Activated naive CD8-positive, alpha-beta T cell (primary cell): ENCODE results near the gene NDP.

Experiments
- H3K27ac Mint-ChIP-seq: one replicate; pipeline ENCODE4 v1.8.0; 2021; ENCODE audit warnings: mixed read lengths
- H3K27me3 Mint-ChIP-seq: one replicate; pipeline ENCODE4 v1.8.0; 2021; ENCODE audit warnings: mixed read lengths
- H3K36me3 Mint-ChIP-seq: one replicate; pipeline ENCODE4 v1.8.0; 2021; ENCODE audit warnings: mixed read lengths
- H3K4me1 Mint-ChIP-seq: one replicate; pipeline ENCODE4 v1.8.0; 2021; ENCODE audit warnings: low read depth, mixed read lengths
- H3K4me3 Mint-ChIP-seq: one replicate; pipeline ENCODE4 v1.8.0; 2021; ENCODE audit warnings: mild to moderate bottlenecking, mixed read lengths
- H3K9me3 Mint-ChIP-seq: one replicate; pipeline ENCODE4 v1.8.0; 2021; ENCODE audit warnings: low read depth, mixed read lengths

Gene NDP, protein sequence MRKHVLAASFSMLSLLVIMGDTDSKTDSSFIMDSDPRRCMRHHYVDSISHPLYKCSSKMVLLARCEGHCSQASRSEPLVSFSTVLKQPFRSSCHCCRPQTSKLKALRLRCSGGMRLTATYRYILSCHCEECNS

DNA sequence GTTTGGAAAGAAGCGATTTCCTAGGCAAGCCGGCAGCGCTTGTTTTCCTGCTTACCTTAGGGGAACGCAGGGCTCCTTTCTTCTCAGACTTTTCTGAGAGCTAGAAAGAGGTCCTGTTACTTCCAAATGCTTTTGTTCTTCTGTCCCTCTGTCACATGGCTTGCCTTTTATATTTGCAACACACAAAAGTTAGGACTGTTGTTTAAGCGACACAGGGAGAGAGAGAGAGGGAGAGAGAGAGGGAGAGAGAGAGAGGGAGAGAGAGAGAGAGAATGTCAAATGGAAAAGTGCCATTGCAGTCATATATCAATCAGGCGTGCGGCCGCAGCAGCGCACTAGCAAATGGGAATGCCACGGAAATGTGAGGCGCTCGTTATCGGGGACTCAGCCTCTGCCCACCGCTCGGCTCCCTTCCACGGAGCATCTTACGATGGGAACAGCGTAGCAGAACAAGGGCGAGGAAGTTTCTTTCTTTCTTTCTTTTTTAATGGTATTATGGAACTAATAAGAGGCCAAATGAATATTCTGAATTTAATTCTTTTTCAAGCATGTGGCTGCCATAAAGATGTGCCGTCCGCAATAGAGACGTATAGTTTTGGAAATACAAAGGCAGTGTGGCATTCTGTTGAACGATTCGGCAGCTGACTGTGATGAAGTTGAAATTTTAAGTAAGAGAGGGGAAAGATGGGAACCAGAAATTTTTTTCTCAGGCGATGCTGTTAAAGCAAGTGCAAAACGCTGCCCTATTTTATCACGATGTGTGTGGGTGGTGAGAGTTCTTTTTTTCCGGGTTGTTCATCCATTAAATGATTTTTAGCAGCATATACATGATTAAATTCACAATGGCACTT lies at the start of gene NDP:
TSS of gene NDP (minus strand) at position 142 of the 851 bp plus-strand sequence. CDS start 14,745 bp downstream, outside the sequence.
- Mint-ChIP-seq H3K9me3 (no peaks in the 10 kb centered on the region), H3K4me1 (peaks cover 13% of the 10 kb centered on the region), H3K27ac (no peak within 1 kb of the TSS), H3K36me3 (no peaks in the 10 kb centered on the region), H3K4me3 (peak within 1 kb of the TSS; percentile 83), H3K27me3 (peaks cover 13% of the 10 kb centered on the region)

DNA sequence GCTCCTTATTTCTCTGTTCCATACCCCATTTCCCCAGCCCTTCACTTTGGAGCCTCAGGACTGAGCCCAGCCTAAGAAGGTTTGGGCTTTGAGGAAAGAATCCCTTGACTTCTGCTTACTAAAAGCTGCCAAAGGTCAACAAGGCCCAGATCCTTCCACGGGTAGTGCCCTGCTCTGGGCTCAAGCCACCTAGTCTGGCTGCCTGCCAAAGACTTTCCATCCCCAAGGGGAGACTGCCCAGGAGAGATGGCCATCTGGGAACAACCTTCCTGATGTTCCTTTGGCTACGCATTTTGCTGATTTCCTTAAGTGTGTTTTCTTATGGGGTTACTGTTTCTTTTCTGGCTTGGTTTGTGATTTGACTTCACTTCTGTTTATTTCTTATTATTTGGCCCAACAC lies 49.8 kb upstream of the NDP start:
- Mint-ChIP-seq H3K4me3 (no peak overlapping the region), H3K4me1 (no peaks in the 10 kb centered on the region), H3K27me3 (peaks cover 1% of the 10 kb centered on the region), H3K27ac (no peak overlapping the region), H3K36me3 (no peaks in the 10 kb centered on the region), H3K9me3 (no peaks in the 10 kb centered on the region)

DNA sequence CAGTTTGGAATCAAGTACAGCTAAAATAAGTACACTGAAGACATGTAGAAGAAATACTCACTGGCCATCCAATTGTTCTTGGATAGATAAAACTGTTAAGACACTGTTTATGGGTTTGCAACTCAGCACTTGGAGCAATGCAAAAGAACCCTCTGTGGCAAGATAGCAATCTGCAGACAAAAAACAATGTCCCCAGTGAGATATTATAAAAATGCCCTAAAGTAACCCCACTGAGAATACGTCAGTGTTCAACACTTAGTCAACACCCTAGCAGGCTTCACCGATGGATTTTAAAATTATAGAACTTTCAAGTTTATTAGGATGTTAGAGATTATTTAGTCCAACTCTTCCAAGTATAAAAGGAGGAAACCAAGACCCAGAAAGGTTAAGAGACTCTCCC lies 47.5 kb upstream of the NDP start:
- peaks cover 1% of the 10 kb centered on the region for H3K27me3 Mint-ChIP-seq
- no peaks in the 10 kb centered on the region for H3K9me3 Mint-ChIP-seq
- H3K4me3 Mint-ChIP-seq: no peak overlapping the region
- H3K4me1 Mint-ChIP-seq: no peaks in the 10 kb centered on the region
- H3K27ac Mint-ChIP-seq: no peak overlapping the region
- no peaks in the 10 kb centered on the region for H3K36me3 Mint-ChIP-seq

DNA sequence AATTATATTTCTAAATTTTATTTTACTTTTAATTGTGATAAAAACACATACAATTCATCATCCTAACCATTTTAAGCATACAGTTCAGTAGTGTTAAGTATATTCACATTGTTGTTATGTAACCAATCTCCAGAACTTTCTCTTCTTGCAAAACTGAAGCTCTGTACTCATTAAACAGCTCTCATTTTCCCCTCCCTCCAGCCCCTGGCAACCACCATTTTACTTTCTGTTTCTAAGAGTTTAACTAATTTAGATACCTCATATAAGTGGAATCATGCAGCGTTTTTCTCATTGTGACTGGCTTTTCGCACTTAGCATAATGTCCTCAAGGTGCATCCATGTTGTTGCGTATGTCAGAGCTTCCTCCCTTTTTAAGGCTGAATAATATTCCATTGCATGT lies 46.7 kb upstream of the NDP start:
- Mint-ChIP-seq H3K27ac (no peak overlapping the region), H3K4me3 (no peak overlapping the region), H3K4me1 (no peaks in the 10 kb centered on the region), H3K9me3 (no peaks in the 10 kb centered on the region), H3K27me3 (peaks cover 1% of the 10 kb centered on the region), H3K36me3 (no peaks in the 10 kb centered on the region)

DNA sequence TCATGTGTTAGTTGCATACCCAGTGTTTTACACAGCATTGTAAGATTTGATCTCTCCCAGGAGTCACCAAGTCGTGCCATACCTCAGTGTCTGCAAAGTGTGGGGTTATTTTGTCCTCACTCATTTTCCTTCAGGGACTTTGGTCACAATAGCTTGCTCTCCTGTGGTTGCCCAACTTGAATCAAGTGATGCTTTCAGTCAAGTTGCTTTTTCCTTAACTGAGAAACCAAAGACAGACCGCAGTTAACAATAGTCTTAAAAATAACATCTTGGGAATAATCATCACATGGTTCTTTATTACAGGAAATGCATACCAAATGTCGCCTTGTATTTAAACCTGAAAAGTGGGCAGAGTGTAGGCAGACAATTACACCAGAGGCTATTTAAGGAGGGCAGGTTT lies 44.5 kb upstream of the NDP start:
- no peaks in the 10 kb centered on the region for H3K36me3 Mint-ChIP-seq

DNA sequence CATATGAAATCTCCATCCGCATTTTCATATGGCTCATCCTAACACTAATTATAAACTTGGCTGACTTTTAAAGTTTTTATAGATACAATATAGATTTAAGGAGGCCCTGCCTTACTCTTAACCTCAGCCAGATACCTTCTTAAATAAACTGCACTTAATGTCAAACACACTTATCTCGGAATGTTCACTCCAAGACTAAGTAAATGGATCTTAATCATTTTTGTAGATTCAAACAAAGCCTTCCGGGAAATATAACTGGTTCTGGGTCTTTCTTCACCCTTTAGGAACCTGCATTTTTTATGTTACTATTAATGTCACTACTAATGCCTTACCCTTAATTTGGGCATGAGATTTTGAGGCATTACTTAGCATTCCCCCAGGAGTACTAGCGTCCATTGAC lies 43.7 kb upstream of the NDP start:
- Mint-ChIP-seq H3K9me3 (no peaks in the 10 kb centered on the region), H3K4me3 (no peak overlapping the region), H3K27me3 (peaks cover 1% of the 10 kb centered on the region), H3K36me3 (no peaks in the 10 kb centered on the region), H3K4me1 (peaks cover 11% of the 10 kb centered on the region), H3K27ac (no peak overlapping the region)

More for the DNA sequence above, 44.5 kb upstream of the NDP start:
- Mint-ChIP-seq H3K27ac (no peak overlapping the region), H3K4me1 (peaks cover 6% of the 10 kb centered on the region), H3K9me3 (no peaks in the 10 kb centered on the region), H3K4me3 (no peak overlapping the region), H3K27me3 (peaks cover 1% of the 10 kb centered on the region)

DNA sequence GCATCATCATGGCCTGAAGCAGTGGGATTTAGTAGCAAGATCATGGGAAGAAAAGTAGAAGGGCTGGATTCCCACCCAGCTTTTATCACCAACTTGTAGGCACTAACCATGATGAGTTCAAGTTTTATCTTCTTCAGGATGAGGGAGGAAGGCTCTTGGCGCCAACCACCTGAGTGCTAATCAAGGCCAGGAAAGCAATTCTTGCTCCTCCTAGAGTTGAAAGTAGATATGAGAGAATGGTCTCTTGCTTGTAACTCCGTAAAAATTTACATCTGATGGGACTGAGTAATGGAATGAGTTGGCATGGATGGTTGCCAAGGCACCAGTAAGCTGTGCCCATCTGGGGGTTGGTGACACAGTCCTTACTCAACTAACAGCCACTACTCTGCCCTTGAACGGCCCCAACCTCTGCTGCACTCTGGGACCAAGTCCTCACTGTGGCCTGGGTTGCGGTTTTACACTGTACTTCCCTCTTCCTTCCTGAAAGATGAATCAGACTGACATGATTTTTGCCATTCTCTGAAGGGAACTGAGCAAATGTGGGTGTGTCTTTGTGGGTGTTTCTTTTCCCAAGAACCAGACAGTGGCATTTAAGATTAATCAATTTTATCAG lies 39.4 kb upstream of the NDP start:
- no peak overlapping the region for H3K27ac Mint-ChIP-seq
- no peaks in the 10 kb centered on the region for H3K36me3 Mint-ChIP-seq
- H3K27me3 Mint-ChIP-seq: no peaks in the 10 kb centered on the region
- peaks cover 11% of the 10 kb centered on the region for H3K4me1 Mint-ChIP-seq
- H3K9me3 Mint-ChIP-seq: no peaks in the 10 kb centered on the region
- no peak overlapping the region for H3K4me3 Mint-ChIP-seq

DNA sequence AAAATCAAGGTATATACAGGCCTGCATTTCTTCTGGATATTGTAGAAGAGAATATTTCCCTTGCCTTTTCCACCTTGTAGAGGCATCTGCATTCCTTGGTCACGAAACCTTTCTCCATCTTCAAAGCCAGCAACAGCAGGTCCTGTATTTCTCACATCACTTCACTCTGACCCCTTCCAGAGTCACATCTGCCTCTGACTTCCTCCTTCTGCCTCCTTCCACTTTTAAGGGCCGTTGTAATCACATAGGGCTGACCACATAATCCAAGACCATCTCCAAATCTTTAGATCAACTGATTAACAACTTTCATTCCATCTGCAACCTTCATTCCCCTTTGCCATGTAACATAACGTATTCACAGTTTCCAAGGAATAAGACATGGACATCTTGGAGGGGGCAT lies 38.3 kb upstream of the NDP start:
- Mint-ChIP-seq H3K27ac (no peak overlapping the region), H3K36me3 (no peaks in the 10 kb centered on the region), H3K27me3 (no peaks in the 10 kb centered on the region), H3K4me1 (peaks cover 11% of the 10 kb centered on the region), H3K4me3 (no peak overlapping the region), H3K9me3 (no peaks in the 10 kb centered on the region)

DNA sequence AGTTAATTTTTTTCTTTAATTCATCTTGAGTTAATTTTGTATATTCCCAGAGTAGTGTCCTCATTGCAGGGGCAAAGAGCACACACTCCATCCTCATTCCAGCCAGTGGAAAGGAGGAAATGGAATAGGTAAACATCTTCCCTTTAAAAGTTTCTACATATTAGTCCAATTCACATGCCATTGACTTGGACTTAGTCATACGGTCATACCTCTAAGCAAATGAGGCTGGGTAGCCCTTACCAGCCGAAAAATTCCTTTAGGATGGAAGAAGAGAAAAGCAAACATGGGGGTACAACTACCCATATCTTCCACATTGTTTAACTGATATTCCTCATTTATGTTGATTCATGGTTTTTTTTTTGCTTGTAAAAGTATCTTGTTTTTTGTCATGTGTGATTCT lies 37.4 kb upstream of the NDP start:
- Mint-ChIP-seq H3K9me3 (no peaks in the 10 kb centered on the region), H3K27me3 (no peaks in the 10 kb centered on the region), H3K27ac (no peak overlapping the region), H3K36me3 (no peaks in the 10 kb centered on the region), H3K4me3 (no peak overlapping the region), H3K4me1 (peaks cover 11% of the 10 kb centered on the region)

DNA sequence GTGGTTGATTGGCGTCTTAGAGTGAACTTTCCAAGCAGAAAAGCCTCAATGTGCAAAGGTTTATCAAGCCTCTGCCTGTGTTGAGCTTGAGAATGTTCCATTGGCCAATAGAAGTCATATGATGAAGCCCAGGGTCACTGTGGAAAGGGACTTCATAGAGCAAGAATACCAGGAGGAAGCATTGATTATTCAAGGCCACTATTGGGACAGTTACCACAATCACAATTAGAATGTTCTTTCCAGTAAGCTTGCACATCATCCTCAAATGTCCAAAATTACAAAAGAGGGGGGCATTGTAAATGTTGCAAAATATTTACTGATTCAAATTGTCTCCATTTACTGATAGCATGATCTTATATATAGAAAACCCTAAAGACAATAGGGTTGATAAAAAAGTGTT lies 32.9 kb upstream of the NDP start:
- Mint-ChIP-seq H3K4me3 (no peak overlapping the region), H3K36me3 (no peaks in the 10 kb centered on the region), H3K9me3 (no peaks in the 10 kb centered on the region), H3K4me1 (no peaks in the 10 kb centered on the region), H3K27me3 (no peaks in the 10 kb centered on the region), H3K27ac (no peak overlapping the region)

DNA sequence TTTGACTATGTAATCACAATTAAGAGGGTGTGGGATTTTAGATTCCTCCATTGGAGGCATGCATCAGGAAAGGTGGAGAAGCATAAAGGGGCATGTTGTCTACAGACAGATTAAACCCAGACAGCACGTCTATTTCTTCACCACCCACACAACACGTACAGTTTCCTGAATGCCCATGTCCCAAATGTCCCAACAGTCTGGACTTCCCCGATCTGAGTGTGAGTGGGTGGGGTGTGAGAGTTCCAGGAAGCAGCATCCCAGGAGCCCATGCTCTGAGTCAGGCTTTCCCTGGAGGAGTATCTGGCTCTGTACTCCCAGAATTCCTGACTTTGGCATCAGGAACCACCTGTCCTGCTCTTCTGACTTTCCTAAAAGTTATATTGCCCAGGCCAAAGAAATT lies 30.8 kb upstream of the NDP start:
- H3K36me3 Mint-ChIP-seq: no peaks in the 10 kb centered on the region
- no peaks in the 10 kb centered on the region for H3K4me1 Mint-ChIP-seq
- H3K27me3 Mint-ChIP-seq: no peaks in the 10 kb centered on the region
- H3K4me3 Mint-ChIP-seq: no peak overlapping the region
- no peaks in the 10 kb centered on the region for H3K9me3 Mint-ChIP-seq
- H3K27ac Mint-ChIP-seq: no peak overlapping the region

DNA sequence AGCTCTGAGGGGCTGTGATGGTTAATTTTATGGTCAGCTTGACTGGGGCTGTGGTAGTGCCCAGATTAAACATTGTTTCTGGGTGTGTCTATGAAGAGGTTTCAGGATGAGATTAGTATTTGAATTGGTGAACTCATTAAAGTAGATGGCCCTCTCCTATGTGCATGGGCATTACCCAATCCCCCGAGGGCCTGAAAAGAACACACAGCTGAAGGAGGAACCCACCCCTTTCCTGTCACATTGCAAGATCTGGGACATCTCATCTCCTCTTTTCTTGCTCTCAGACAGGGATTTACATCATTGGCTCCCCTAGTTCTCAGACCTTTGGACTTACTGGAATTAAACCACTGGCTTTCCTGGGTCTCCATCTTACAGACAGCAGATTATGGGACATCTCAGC lies 29.4 kb upstream of the NDP start:
- Mint-ChIP-seq H3K9me3 (no peaks in the 10 kb centered on the region), H3K36me3 (no peaks in the 10 kb centered on the region), H3K4me1 (no peaks in the 10 kb centered on the region), H3K4me3 (no peak overlapping the region), H3K27ac (no peak overlapping the region), H3K27me3 (no peaks in the 10 kb centered on the region)

DNA sequence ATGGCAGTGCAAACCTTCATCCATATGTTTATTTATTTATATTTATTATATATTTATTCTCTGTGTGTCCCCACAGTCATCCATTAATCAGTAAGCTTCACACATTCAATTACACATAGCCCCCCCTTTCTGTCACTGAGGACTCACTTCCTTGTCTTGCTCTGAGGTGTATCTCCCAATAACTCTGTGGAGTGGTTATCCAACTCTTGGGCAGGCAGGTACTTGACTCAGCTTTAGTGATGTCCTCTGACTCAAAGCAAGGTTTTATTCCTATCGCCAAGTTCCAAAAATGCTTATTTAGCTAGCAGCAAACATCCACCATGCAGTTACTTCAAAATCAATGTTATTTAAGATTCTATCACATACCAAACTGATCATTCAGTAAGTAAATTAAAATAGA lies 25.2 kb upstream of the NDP start:
- Mint-ChIP-seq H3K4me1 (no peaks in the 10 kb centered on the region), H3K4me3 (no peak overlapping the region), H3K27me3 (no peaks in the 10 kb centered on the region), H3K27ac (no peak overlapping the region), H3K36me3 (no peaks in the 10 kb centered on the region), H3K9me3 (no peaks in the 10 kb centered on the region)

DNA sequence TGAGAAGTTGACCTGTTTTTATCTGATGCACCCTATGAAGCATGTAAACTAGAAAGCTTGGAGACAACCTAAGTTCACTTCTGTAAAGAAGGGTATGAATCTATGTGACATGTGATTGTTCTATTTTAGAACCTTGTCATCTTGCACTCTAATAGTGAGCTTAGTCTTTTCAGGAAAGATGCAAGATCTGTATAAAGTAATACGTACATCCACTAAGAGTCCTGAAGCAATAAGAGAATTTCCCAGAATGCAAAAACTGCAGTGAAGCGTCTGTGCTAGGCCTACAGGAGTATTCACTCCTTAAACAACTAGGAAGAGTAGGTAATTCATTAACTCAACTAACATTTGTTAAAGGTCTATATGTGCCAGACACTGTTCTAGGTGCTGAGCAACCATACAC lies 23.3 kb upstream of the NDP start:
- no peaks in the 10 kb centered on the region for H3K4me1 Mint-ChIP-seq
- H3K36me3 Mint-ChIP-seq: no peaks in the 10 kb centered on the region
- no peak overlapping the region for H3K4me3 Mint-ChIP-seq
- no peaks in the 10 kb centered on the region for H3K27me3 Mint-ChIP-seq
- H3K27ac Mint-ChIP-seq: no peak overlapping the region
- H3K9me3 Mint-ChIP-seq: no peaks in the 10 kb centered on the region

DNA sequence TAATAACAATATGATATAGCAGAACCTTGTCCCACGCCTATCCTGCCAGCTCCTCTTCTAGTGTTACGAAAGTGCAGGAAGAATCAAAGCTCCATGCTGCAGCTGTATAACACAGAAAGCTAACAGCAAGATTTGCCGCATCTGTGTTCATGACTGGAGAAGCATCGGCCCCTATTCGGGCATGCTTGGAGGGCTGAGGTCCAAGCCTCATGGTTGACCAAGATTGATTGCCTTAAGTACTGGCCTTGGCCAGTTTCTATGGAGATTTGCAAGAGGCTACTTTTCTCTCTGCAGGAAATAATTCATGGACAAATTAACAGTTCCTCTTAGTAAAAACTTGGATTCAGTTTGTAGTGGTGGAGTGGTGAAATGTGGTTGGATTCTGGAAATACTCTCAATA lies 12.9 kb upstream of the NDP start:
- no peaks in the 10 kb centered on the region for H3K36me3 Mint-ChIP-seq
- H3K27me3 Mint-ChIP-seq: no peaks in the 10 kb centered on the region
- no peak overlapping the region for H3K4me3 Mint-ChIP-seq
- no peaks in the 10 kb centered on the region for H3K4me1 Mint-ChIP-seq
- H3K27ac Mint-ChIP-seq: no peak overlapping the region
- no peaks in the 10 kb centered on the region for H3K9me3 Mint-ChIP-seq
